ENCODE data around the gene LPGAT1.
A peak's percentile ranks its signal among the peaks of the same experiment; 100 is the strongest.

LPGAT1 gene

GRCh38 chr1:211783897-211784296 lies 46.7 kb downstream of the LPGAT1 start:
- peak; percentile 14 for DNase-seq
- in situ Hi-C loops (cut with MboI; ENCODE audit: low pct_unique_long_range_greater_than_20kb, low sequenced_read_pairs), result no loop called here

DNA sequence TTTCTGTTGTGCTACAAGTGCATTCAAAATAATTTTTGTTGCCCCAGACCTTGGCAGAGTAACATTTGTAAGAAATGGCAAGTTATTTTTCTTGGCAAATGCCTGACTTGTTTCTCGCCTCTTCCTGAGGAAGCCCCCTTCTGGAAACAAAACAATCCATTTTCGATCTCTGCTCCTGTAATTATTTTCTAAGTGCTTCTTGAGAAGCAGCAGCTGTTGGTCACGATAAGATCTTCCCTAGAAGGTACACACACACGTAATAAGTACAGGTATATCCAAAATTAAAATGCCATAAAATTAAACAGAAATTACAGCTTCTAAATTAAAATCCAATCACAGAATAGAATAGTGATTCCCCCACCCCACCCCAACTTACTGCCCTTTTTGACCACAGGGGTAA lies 47.3 kb downstream of the LPGAT1 start:
- in situ Hi-C loops (cut with MboI; ENCODE audit: low pct_unique_long_range_greater_than_20kb, low sequenced_read_pairs), result no loop called here
- no peak for DNase-seq

DNA sequence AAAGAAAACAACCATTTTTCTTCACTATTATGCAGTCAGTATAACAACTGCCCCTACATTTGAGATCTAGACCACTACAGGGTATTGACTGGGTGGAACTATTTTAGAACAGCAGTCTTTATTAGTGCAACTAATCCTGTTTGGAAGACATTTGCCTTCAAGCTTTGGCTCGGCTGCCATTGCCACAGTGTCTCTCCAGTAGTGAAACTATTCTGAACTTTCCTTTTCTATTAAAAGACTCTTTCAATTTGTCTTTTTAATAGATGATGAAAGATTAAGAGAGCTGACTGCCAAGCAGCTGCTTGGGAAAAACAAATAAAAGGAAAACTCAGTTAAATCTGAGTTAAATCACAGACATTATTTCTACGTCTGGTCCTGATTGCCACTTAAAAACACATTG lies 49.3 kb downstream of the LPGAT1 start:
- DNase-seq, result no peak
- in situ Hi-C loops (cut with MboI; ENCODE audit: low pct_unique_long_range_greater_than_20kb, low sequenced_read_pairs), result no loop called here

DNA sequence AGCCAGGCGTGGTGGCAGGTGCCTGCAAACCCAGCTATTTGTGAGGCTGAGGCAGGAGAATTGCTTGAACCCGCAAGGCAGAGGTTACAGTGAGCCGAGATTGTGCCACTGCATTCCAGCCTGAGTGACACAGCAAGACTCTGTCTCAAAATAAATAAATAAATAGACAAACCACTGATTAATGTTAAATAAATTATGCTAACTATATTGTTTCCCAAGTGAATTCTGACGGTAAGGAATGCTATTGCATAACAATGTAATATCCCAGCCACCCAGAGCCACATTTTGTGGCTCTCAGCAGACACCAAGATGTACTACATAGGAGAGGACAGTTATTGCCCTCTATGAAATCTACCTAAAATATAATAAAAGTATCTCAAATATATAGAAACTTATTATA lies 55.4 kb downstream of the LPGAT1 start:
- in situ Hi-C loops (cut with MboI; ENCODE audit: low pct_unique_long_range_greater_than_20kb, low sequenced_read_pairs), result no loop called here
- no peak for DNase-seq

GRCh38 chr1:211764701-211765100 lies 65.9 kb downstream of the LPGAT1 start:
- in situ Hi-C loops (cut with MboI; ENCODE audit: low pct_unique_long_range_greater_than_20kb, low sequenced_read_pairs), result no loop called here
- DNase-seq, result no peak

- no peak for DNase-seq
- in situ Hi-C loops (cut with MboI; ENCODE audit: low pct_unique_long_range_greater_than_20kb, low sequenced_read_pairs), result no loop called here
These were observed 68.4 kb downstream of the LPGAT1 start for GRCh38 chr1:211762206-211762605.

GRCh38 chr1:211761400-211761799 lies 69.2 kb downstream of the LPGAT1 start:
- DNase-seq, result no peak
- in situ Hi-C loops (cut with MboI; ENCODE audit: low pct_unique_long_range_greater_than_20kb, low sequenced_read_pairs), result no loop called here

DNA sequence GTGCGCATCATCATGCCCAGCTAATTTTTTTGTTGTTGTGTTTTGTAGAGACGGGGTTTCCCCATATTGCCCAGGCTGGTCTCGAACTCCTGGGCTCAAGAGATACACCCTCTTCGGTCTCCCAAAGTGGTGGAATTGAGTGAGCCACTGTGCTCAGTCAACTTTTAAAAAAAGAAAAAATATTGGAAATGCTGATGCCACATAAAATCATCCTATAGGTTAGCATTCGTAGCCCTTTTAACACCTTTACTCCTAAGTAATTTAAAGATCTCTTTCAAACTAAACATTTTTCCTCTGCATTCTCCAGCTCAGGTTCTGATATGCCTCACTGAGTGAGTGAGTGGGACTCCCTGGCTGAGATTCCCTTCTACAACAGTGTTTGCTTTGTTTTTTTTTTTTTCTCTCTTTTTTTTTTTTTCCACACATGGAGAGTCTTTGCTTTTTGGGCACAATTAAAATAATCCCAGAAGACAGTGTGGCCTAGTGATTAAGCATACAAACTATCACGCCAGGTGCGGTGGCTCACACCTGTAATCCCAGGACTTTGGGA lies 74.0 kb downstream of the LPGAT1 start:
- DNase-seq, result no peak

GRCh38 chr1:211753649-211754251 lies 76.8 kb downstream of the LPGAT1 start:
- in situ Hi-C loops (cut with MboI; ENCODE audit: low pct_unique_long_range_greater_than_20kb, low sequenced_read_pairs), result no loop called here
- DNase-seq, result no peak

More for the DNA sequence above, 74.0 kb downstream of the LPGAT1 start:
- in situ Hi-C loops (cut with MboI; ENCODE audit: low pct_unique_long_range_greater_than_20kb, low sequenced_read_pairs), result no loop called here

DNA sequence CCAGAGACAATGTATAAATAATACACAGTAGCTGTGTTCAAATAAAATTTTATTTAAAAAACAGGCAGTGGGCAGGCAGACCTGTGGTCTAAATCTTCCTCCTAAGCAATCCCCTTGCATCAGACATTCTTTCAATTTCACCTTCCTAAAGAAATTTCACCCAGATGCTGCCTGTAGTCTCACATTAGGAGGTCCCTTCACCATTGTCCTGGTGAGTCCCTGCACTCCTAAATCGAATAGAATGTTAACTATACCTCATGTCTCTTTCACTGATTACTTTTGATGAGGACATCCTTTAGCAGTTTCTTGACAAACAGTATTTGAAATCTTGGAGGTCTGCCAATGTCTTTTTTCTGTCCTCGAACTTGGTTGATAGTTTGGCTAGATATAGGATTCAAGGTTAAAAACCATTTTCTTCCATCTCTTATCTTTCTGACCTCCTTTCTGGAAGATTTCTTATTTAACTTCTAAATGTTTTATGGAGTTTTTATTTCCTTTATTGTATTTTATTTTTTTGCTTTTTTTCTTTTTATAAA lies 77.5 kb downstream of the LPGAT1 start:
- no peak for DNase-seq
- in situ Hi-C loops (cut with MboI; ENCODE audit: low pct_unique_long_range_greater_than_20kb, low sequenced_read_pairs), result no loop called here

DNA sequence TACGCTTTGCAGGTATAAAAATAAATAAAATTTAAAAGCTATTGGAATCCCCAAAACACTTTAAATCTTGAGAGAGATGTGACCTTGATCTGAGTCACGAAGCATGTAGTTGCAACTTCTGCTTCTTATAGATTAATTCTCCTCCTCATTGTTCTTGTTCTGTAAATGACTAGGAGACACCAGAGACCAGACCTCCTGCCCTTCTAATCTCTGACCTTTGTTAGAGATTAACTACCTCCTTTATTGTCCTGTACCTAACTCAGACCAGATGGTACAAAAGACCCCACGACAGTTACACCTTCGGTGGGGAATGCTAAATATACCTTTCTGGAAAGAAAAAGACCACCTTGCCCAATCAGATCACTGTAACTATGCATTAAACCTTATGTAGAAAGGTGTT lies 78.2 kb downstream of the LPGAT1 start:
- DNase-seq, result no peak
- in situ Hi-C loops (cut with MboI; ENCODE audit: low pct_unique_long_range_greater_than_20kb, low sequenced_read_pairs), result no loop called here

- in situ Hi-C loops (cut with MboI; ENCODE audit: low pct_unique_long_range_greater_than_20kb, low sequenced_read_pairs), result no loop called here
- no peak for DNase-seq
These were observed 79.1 kb downstream of the LPGAT1 start for GRCh38 chr1:211751438-211751837.

DNA sequence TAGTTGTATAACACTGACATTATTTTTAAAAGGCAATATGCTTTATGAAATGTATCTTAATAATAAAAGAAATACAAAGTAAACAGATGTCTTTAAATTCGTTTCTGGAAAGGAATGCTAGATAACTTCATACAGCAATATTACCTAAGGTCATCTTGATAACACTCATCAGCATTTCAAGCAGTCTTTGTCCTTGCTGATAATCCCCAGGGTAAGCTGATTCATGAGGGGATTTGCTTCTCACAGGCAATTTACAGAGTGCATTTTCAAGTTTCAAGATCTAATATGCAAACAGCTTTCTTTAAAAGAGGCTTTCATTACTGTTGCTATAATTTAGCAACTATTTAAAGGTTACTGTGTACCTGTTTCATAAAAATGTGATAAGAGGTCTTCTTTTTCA lies 80.0 kb downstream of the LPGAT1 start:
- in situ Hi-C loops (cut with MboI; ENCODE audit: low pct_unique_long_range_greater_than_20kb, low sequenced_read_pairs), result no loop called here
- no peak for DNase-seq

DNA sequence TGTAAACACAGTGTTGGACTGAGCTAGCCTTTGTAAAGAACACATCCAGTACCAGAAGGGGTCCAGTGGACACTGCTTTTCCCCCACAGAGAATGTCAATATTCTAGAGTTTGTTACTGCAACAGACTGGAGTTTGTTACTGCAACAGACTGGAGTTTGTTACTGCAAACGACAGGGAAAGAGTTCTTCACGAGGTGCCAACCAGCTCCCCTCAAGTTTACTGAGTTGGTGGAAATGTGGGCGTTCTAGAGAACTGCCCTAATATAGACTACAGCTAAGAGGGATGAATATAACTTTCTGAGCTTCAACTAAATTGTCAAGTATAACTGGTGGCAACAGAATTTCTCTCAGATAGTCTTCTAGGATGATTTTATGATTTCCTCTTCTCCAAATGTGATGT lies 81.3 kb downstream of the LPGAT1 start:
- DNase-seq, result no peak
- in situ Hi-C loops (cut with MboI; ENCODE audit: low pct_unique_long_range_greater_than_20kb, low sequenced_read_pairs), result no loop called here

GRCh38 chr1:211748810-211749209 lies 81.8 kb downstream of the LPGAT1 start:
- DNase-seq, result no peak
- in situ Hi-C loops (cut with MboI; ENCODE audit: low pct_unique_long_range_greater_than_20kb, low sequenced_read_pairs), result no loop called here

- in situ Hi-C loops (cut with MboI; ENCODE audit: low pct_unique_long_range_greater_than_20kb, low sequenced_read_pairs), result no loop called here
- DNase-seq, result no peak
These were observed 87.6 kb downstream of the LPGAT1 start for GRCh38 chr1:211742889-211743529.

DNA sequence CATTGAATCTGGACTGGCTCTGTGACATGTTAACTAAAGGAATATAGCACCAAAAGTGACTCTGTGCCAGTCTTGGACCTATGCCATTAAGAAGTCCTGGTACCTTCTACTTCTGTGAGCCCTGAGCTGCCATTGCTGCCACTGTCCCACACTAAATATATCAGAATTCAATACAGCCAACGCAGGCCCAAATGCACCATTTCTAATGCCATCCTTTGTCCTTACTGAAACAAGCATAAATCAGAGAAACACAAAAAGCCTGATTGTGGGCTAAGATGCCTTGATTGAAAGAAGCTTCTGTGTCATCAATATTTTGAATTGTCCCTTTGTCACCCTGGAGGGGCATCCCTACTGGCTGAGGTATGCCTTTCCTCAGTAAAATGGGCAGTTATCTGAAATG lies 88.3 kb downstream of the LPGAT1 start:
- DNase-seq, result no peak
- in situ Hi-C loops (cut with MboI; ENCODE audit: low pct_unique_long_range_greater_than_20kb, low sequenced_read_pairs), result no loop called here

DNA sequence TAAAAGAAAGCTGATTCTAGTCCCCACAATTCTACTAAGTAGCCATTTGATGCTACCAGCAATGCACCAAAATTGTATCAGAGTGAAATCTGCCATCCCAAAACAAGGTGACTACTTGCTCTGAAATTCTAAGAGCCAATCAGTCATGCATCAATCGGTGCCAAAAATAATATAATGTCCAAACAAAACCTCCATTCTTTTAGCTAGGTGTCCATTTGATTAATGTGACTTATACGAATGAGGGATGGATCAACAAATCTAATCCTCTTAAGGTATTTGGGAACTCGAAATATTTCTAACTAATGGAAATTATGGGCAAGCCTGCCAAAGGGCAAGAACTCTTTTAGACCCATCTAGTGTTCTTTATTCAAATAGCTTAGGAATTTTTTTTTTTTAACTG lies 88.8 kb downstream of the LPGAT1 start:
- in situ Hi-C loops (cut with MboI; ENCODE audit: low pct_unique_long_range_greater_than_20kb, low sequenced_read_pairs), result no loop called here
- no peak for DNase-seq

GRCh38 chr1:211741116-211741515 lies 89.4 kb downstream of the LPGAT1 start:
- DNase-seq, result no peak

DNA sequence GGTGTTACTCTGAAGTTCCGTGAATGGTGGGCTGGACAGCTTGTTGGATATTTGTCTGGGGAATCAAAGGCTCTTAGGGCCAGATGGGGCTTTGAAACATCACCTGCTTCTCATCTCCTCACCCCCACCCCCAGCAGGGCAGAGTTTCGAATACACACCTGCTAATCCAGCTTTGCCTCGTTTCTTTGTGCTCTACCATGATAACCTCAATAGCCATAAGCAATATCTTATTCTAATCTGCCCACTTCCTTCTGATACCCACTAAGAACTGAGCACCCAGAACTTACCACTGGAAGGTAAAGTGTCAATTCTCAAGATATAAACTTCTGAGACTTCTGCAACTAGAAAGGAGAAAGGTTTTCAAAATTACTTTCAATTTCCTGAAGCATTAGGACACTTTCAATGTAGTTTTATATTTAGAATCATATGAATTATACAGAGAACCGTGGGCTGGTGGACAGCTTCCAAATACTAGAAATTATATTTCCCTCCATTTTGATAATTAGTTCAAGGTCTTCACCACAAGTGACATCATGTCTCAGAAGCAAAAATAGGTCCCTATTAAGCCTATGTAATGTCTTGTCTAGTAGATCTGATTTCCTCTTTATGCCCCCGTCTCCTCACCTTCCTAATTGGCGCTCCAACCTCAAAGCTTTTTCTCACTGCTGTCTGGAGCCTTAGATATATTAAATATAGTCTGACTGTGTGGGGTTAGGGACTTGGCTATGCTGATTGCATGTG lies 90.7 kb downstream of the LPGAT1 start:
- in situ Hi-C loops (cut with MboI; ENCODE audit: low pct_unique_long_range_greater_than_20kb, low sequenced_read_pairs), result no loop called here
- peak; percentile 18 for DNase-seq

More at GRCh38 chr1:211741116-211741515, 89.4 kb downstream of the LPGAT1 start:
- in situ Hi-C loops (cut with MboI; ENCODE audit: low pct_unique_long_range_greater_than_20kb, low sequenced_read_pairs), result no loop called here

All from KBM-7 (cell line).